Stimulated activated memory B cell treated with anti-CD40 and anti-IgM and Interleukin-4, amounts not matched to agents 10 μg/mL and 1 μg/mL and 100 μg/mL, for 72 hours (primary cell): ENCODE data around the gene MTARC1.

Experiments
- ATAC-seq: fragments of 150-1000 bp; cut with Tn5 transposase; 2 replicates; pipeline ENCODE4 v1.10.0; 2021
- H3K27ac Mint-ChIP-seq: one replicate; pipeline ENCODE4 v1.8.0; 2022; ENCODE audit warnings: mild to moderate bottlenecking, mixed read lengths
- H3K27me3 Mint-ChIP-seq: one replicate; pipeline ENCODE4 v1.8.0; 2022; ENCODE audit warnings: mixed read lengths
- H3K36me3 Mint-ChIP-seq: one replicate; pipeline ENCODE4 v1.8.0; 2022; ENCODE audit warnings: mixed read lengths
- H3K4me1 Mint-ChIP-seq: one replicate; pipeline ENCODE4 v1.8.0; 2022; ENCODE audit warnings: mixed read lengths
- H3K4me3 Mint-ChIP-seq: one replicate; pipeline ENCODE4 v1.8.0; 2022; ENCODE audit warnings: mild to moderate bottlenecking, moderate library complexity, mixed read lengths
- H3K9me3 Mint-ChIP-seq: one replicate; pipeline ENCODE4 v1.8.0; 2022; ENCODE audit warnings: mixed read lengths

MTARC1 gene

GRCh38 chr1:220808345-220809186 lies 21.9 kb downstream of the MTARC1 start:
- Mint-ChIP-seq H3K4me3 (no peak overlapping the region), H3K27ac (no peak overlapping the region), H3K36me3 (peaks cover 14% of the 10 kb centered on the region), H3K9me3 (no peaks in the 10 kb centered on the region), H3K27me3 (peaks cover 12% of the 10 kb centered on the region), H3K4me1 (peaks cover 6% of the 10 kb centered on the region)
- ATAC-seq, result no peak

DNA sequence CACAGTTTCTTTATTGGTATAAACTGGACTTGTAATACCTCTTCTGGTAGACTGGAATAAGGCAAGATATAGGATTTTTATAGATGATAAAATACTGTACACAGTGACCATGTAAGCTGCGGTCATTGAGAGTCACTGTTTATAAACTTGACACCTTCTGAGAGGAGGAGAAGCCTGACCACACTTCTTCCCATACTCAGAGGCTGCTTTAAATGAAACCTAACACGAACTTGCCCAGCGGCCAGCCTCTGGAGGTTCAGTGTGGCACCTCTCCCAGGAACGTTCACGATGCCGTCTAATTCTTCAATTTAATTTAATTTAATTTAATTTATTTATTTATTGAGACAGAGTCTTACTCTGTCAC lies 22.5 kb downstream of the MTARC1 start:
- Mint-ChIP-seq H3K36me3 (peaks cover 20% of the 10 kb centered on the region), H3K27ac (no peak overlapping the region), H3K4me1 (peaks cover 6% of the 10 kb centered on the region), H3K9me3 (no peaks in the 10 kb centered on the region), H3K27me3 (peaks cover 12% of the 10 kb centered on the region), H3K4me3 (no peak overlapping the region)
- no peak for ATAC-seq

- Mint-ChIP-seq H3K27me3 (peaks cover 12% of the 10 kb centered on the region), H3K4me3 (no peak overlapping the region), H3K36me3 (peaks cover 23% of the 10 kb centered on the region), H3K9me3 (no peaks in the 10 kb centered on the region), H3K4me1 (peaks cover 6% of the 10 kb centered on the region), H3K27ac (no peak overlapping the region)
- ATAC-seq, result no peak
Measured at GRCh38 chr1:220809704-220810103, 23.0 kb downstream of the MTARC1 start.

GRCh38 chr1:220810179-220810653 lies 23.5 kb downstream of the MTARC1 start:
- H3K27ac Mint-ChIP-seq, result no peak overlapping the region
- ATAC-seq, result peak; percentile 82
- peaks cover 12% of the 10 kb centered on the region for H3K27me3 Mint-ChIP-seq
- H3K36me3 Mint-ChIP-seq, result peaks cover 23% of the 10 kb centered on the region
- peaks cover 6% of the 10 kb centered on the region for H3K4me1 Mint-ChIP-seq
- no peaks in the 10 kb centered on the region for H3K9me3 Mint-ChIP-seq
- H3K4me3 Mint-ChIP-seq, result peak overlapping the region; percentile 45

DNA sequence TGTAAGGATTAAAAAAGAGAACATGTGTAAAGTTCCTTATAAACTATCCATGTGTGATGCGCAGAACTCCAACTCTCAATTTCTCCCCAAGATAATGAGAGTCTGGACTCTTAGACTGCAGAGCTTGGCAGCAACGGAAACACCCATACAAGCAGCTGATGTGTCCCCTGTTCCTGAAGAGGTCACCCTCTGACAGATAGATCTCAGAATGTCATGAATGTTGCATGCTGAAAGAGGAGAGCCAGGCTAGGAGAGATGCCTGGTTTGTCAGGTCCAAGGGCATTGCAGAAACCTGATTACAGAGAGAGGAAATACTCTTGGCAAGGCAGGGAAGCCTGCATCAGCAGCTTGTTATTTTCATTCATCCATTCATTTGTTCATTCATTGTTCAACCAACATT lies 24.2 kb downstream of the MTARC1 start:
- ATAC-seq, result no peak
- Mint-ChIP-seq H3K36me3 (peaks cover 23% of the 10 kb centered on the region), H3K9me3 (no peaks in the 10 kb centered on the region), H3K27me3 (peaks cover 12% of the 10 kb centered on the region), H3K27ac (no peak overlapping the region), H3K4me3 (no peak overlapping the region), H3K4me1 (peaks cover 6% of the 10 kb centered on the region)

- H3K36me3 Mint-ChIP-seq, result peaks cover 23% of the 10 kb centered on the region
- no peak overlapping the region for H3K27ac Mint-ChIP-seq
- no peak for ATAC-seq
- H3K4me3 Mint-ChIP-seq, result no peak overlapping the region
- H3K9me3 Mint-ChIP-seq, result no peaks in the 10 kb centered on the region
- H3K4me1 Mint-ChIP-seq, result peaks cover 6% of the 10 kb centered on the region
- H3K27me3 Mint-ChIP-seq, result peaks cover 12% of the 10 kb centered on the region
Measured at GRCh38 chr1:220811695-220812094, 25.0 kb downstream of the MTARC1 start.

GRCh38 chr1:220812308-220812707 lies 25.6 kb downstream of the MTARC1 start:
- no peak for ATAC-seq
- H3K4me3 Mint-ChIP-seq, result no peak overlapping the region
- H3K36me3 Mint-ChIP-seq, result peaks cover 23% of the 10 kb centered on the region
- H3K27me3 Mint-ChIP-seq, result peaks cover 12% of the 10 kb centered on the region
- peaks cover 6% of the 10 kb centered on the region for H3K4me1 Mint-ChIP-seq
- no peak overlapping the region for H3K27ac Mint-ChIP-seq
- H3K9me3 Mint-ChIP-seq, result no peaks in the 10 kb centered on the region

DNA sequence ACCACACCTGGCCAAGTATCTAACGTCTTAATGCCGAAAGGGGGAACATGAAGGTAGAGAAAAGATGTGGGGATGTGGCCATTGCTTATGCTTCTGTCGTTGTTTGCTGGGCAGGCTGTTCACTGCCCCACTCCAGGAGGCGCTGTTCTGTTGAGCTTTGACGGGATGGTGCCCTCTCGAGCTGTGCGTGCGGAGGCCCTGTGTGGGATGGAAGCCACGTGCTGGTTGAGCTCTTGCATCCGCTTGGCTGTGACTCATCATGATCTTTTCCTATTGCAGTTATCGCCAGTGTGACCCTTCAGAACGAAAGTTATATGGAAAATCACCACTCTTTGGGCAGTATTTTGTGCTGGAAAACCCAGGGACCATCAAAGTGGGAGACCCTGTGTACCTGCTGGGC lies 26.3 kb downstream of the MTARC1 start:
- H3K27me3 Mint-ChIP-seq, result peaks cover 12% of the 10 kb centered on the region
- H3K4me3 Mint-ChIP-seq, result no peak overlapping the region
- no peak for ATAC-seq
- H3K4me1 Mint-ChIP-seq, result peaks cover 6% of the 10 kb centered on the region
- H3K9me3 Mint-ChIP-seq, result no peaks in the 10 kb centered on the region
- no peak overlapping the region for H3K27ac Mint-ChIP-seq
- H3K36me3 Mint-ChIP-seq, result peaks cover 23% of the 10 kb centered on the region

GRCh38 chr1:220815409-220815808 lies 28.7 kb downstream of the MTARC1 start:
- peaks cover 3% of the 10 kb centered on the region for H3K4me1 Mint-ChIP-seq
- H3K27me3 Mint-ChIP-seq, result peaks cover 18% of the 10 kb centered on the region
- no peak overlapping the region for H3K27ac Mint-ChIP-seq
- no peaks in the 10 kb centered on the region for H3K9me3 Mint-ChIP-seq
- peak; percentile 27 for ATAC-seq
- peaks cover 32% of the 10 kb centered on the region for H3K36me3 Mint-ChIP-seq
- no peak overlapping the region for H3K4me3 Mint-ChIP-seq

GRCh38 chr1:220817907-220818306 lies 31.2 kb downstream of the MTARC1 start:
- peaks cover 7% of the 10 kb centered on the region for H3K27me3 Mint-ChIP-seq
- H3K9me3 Mint-ChIP-seq, result no peaks in the 10 kb centered on the region
- ATAC-seq, result no peak
- no peak overlapping the region for H3K27ac Mint-ChIP-seq
- no peak overlapping the region for H3K4me3 Mint-ChIP-seq
- H3K4me1 Mint-ChIP-seq, result no peaks in the 10 kb centered on the region
- H3K36me3 Mint-ChIP-seq, result peaks cover 25% of the 10 kb centered on the region

GRCh38 chr1:220818421-220819173 lies 31.9 kb downstream of the MTARC1 start:
- ATAC-seq, result no peak
- H3K9me3 Mint-ChIP-seq, result no peaks in the 10 kb centered on the region
- no peak overlapping the region for H3K4me3 Mint-ChIP-seq
- peaks cover 14% of the 10 kb centered on the region for H3K27me3 Mint-ChIP-seq
- no peak overlapping the region for H3K27ac Mint-ChIP-seq
- no peaks in the 10 kb centered on the region for H3K4me1 Mint-ChIP-seq
- H3K36me3 Mint-ChIP-seq, result peaks cover 18% of the 10 kb centered on the region

DNA sequence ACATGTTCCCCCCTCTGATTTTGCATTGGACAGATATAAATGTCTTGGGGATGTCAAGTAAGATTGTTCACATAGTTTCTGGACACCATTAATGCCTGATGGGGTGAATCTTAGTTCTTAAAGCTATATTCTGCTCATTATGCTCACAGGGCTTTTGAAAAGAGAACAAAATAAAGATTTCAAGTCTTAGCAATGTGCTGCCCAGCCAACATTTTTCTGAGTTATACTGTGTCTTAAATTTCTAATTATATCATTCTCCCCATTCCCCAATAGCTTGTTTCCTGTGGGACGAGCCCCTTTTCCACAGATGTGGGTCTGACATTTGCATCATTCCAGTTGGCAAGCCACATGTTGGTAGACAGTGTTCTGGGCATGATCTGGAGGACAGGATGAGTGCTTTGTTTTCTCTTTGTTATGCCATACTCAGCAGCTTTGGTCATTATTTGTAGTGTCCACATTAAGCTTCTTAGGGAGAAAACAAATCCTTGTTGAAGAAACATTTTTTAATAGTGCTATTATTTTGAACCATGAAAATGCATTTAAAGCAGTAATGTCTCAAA lies 32.8 kb downstream of the MTARC1 start:
- peaks cover 10% of the 10 kb centered on the region for H3K36me3 Mint-ChIP-seq
- H3K4me1 Mint-ChIP-seq, result no peaks in the 10 kb centered on the region
- H3K9me3 Mint-ChIP-seq, result no peaks in the 10 kb centered on the region
- H3K27me3 Mint-ChIP-seq, result peaks cover 24% of the 10 kb centered on the region
- ATAC-seq, result no peak
- no peak overlapping the region for H3K27ac Mint-ChIP-seq
- H3K4me3 Mint-ChIP-seq, result no peak overlapping the region

DNA sequence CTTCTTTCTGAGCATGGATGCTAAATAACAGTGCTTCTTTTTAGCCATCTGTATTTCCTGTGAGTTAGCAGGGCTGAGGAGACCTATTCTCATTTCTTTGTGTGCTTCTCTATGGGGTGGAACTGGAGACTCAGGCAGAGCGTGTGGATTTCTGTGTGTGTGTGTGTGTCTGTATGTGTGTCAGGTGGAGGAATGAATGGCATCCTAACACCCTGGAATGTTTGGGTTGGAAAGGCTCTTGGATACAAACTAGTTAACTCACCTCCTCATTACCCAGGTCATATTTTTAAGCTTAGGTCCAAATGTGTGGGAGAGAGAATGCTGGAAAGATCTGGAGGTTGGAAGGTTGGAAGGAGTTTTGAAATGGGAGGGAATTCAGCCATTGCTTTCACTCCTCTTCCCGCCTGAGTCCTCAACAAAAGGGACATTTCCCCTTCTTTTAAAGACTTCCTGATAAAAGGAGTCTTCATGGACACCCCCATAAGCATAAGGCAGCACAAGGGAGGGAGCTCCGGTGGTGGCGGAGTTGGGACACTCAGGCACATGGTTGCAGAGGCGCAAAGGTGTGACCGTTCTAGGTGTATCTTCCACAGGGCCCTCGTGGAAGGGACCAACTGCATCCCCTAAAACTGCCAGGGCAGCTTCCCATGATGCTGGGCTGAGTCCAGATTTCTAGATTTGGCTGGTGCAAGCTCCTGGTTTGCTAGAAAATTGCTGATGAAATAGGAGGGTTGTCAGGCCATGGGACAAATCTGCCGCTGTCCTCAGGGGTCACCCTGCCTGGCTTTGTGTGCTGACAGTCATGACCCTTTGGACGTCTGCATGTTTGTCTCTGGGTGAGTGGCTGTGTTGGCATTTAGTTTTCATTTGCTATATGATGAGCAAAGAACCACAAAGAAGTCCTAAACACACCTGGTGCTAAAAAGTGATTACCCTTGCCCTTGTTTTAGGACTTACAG lies 37.6 kb downstream of the MTARC1 start:
- peaks cover 10% of the 10 kb centered on the region for H3K36me3 Mint-ChIP-seq
- ATAC-seq, result no peak
- H3K27me3 Mint-ChIP-seq, result peaks cover 41% of the 10 kb centered on the region
- no peaks in the 10 kb centered on the region for H3K4me1 Mint-ChIP-seq
- H3K27ac Mint-ChIP-seq, result no peak overlapping the region
- no peak overlapping the region for H3K4me3 Mint-ChIP-seq
- H3K9me3 Mint-ChIP-seq, result no peaks in the 10 kb centered on the region

DNA sequence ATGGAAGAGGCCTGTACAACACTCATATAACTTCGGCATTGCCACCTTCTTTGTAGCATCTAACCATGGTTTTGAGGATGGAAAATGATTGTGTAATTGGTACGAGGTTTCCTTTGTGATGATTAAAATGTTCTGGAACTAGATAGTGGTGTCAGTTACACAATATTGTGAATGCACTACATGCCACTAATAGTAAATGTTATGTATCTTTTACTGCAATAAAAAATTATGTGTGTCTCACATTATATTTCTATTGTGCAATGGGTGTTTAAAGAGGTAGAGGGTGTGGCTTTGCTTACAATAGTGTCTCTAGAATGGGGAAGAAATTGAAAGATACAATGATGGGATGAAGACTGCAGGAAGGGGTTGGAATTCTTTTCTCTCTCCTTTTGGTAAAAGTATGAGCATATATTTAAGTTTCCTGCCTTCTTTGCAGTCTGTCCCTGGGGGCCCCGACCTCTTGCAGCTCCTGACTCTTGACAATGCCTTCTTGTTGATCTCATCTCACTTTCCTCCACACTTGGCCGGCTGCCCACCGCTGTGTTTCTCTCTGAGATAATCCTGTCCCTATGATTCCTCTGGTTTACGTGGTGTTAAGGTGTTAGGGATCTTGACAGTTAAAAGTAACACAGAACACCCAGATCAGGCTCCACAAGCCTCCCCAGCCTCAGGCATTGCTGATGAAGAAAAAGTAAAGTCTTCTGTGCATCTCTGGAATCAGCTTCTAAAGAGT lies 39.3 kb downstream of the MTARC1 start:
- no peaks in the 10 kb centered on the region for H3K4me1 Mint-ChIP-seq
- peaks cover 36% of the 10 kb centered on the region for H3K27me3 Mint-ChIP-seq
- no peaks in the 10 kb centered on the region for H3K36me3 Mint-ChIP-seq
- H3K27ac Mint-ChIP-seq, result no peak overlapping the region
- no peak overlapping the region for H3K4me3 Mint-ChIP-seq
- H3K9me3 Mint-ChIP-seq, result peaks cover 1% of the 10 kb centered on the region
- ATAC-seq, result no peak
